ENCODE measurements around the gene HOXA1.

GRCh38 chr7:27115221-27116026, 19.6 kb upstream of the HOXA1 start:
- TF ChIP-seq TARDBP (IDR thresholded peaks at IDR 0.05): no peak
- TF ChIP-seq SUZ12 (IDR thresholded peaks at IDR 0.05): no peak
- peak; percentile 90 for TF ChIP-seq PKNOX1 (IDR thresholded peaks at IDR 0.05)
- no peak for TF ChIP-seq FOXK2 (IDR thresholded peaks at IDR 0.05)
- no peak for TF ChIP-seq SP1 (IDR thresholded peaks at IDR 0.05)
- no peak for TF ChIP-seq FOXA1 (IDR thresholded peaks at IDR 0.05)
- no peak for TF ChIP-seq FOXM1 (IDR thresholded peaks at IDR 0.05; ENCODE audit: borderline replicate concordance)
- no peak for TF ChIP-seq NFRKB (IDR thresholded peaks at IDR 0.05)
- no peak for TF ChIP-seq ELF4 (IDR thresholded peaks at IDR 0.05)
